ENCODE measurements around the gene NKAPL. TPM values are rescaled to one million over a fixed set of nuclear protein-coding genes. Genes with fewer than 3 reads are reported as not detected.
"Not testable (repeated sequence)": the region's sequence is repeated elsewhere in the genome, so short reads cannot be mapped to it uniquely, and the experiment has no call there.

The NKAPL gene
- total RNA-seq, 1 donor from 2014 or later: not detected

DNA sequence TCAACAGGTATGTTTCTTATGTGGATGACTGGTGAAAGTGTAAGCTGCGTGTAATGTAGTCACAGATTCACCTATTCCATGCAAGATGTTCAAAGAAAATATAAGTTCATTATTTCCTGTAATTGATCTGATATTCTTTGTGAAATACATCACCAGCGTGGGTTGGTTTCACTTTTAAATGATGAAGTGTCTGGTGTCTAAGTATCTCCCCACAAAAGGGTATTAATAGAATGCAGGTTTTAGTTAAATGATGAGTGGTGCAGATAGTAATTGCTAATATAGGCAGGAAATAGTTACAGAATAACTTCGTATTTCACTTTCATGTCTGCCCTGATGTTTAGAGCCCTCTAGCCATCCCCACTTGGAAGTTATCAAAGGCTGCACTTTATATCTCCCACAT, 44.5 kb downstream of the NKAPL start:
- no peak overlapping the region for H3K27ac Mint-ChIP-seq (ENCODE audit: unreplicated experiment)
- no peaks in the 10 kb centered on the region for H3K27me3 Mint-ChIP-seq (ENCODE audit: unreplicated experiment)
- TF ChIP-seq, protein P1, sequence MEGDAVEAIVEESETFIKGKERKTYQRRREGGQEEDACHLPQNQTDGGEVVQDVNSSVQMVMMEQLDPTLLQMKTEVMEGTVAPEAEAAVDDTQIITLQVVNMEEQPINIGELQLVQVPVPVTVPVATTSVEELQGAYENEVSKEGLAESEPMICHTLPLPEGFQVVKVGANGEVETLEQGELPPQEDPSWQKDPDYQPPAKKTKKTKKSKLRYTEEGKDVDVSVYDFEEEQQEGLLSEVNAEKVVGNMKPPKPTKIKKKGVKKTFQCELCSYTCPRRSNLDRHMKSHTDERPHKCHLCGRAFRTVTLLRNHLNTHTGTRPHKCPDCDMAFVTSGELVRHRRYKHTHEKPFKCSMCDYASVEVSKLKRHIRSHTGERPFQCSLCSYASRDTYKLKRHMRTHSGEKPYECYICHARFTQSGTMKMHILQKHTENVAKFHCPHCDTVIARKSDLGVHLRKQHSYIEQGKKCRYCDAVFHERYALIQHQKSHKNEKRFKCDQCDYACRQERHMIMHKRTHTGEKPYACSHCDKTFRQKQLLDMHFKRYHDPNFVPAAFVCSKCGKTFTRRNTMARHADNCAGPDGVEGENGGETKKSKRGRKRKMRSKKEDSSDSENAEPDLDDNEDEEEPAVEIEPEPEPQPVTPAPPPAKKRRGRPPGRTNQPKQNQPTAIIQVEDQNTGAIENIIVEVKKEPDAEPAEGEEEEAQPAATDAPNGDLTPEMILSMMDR (IDR thresholded peaks at IDR 0.05): no peak
- no peaks in the 10 kb centered on the region for H3K4me1 Mint-ChIP-seq (ENCODE audit: unreplicated experiment)
- DNase-seq (ENCODE audit: extremely low spot score, unreplicated experiment): no peak
- H3K36me3 Mint-ChIP-seq (ENCODE audit: unreplicated experiment): peaks cover 15% of the 10 kb centered on the region
- H3K4me3 Mint-ChIP-seq (ENCODE audit: unreplicated experiment): no peak overlapping the region
- H3K9me3 Mint-ChIP-seq (ENCODE audit: unreplicated experiment): peaks cover 10% of the 10 kb centered on the region

DNA sequence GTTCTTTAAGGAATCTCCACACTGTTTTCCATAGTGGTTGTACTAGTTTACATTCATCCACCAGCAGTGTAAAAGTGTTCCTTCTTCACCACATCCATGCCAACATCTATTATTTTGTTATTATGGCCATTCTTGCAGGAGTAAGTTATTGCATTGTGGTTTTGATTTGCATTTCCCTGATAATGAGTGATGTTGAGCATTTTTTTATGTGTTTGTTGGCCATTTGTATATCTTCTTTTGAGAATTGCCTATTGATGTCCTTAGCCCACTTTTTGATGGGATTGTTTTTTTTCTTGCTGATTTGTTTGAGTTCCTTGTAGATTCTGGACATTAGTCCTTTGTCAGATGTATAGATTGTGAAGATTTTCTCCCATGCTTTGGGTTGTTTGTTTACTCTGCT, 47.3 kb downstream of the NKAPL start:
- H3K36me3 Mint-ChIP-seq (ENCODE audit: unreplicated experiment); H3K27me3 Mint-ChIP-seq (ENCODE audit: unreplicated experiment); H3K27ac Mint-ChIP-seq (ENCODE audit: unreplicated experiment); H3K4me1 Mint-ChIP-seq (ENCODE audit: unreplicated experiment); DNase-seq (ENCODE audit: extremely low spot score, unreplicated experiment); H3K9me3 Mint-ChIP-seq (ENCODE audit: unreplicated experiment); H3K4me3 Mint-ChIP-seq (ENCODE audit: unreplicated experiment): not testable (repeated sequence)

Other genes starting within 250 kb of the NKAPL start
- 0.32 and 0.78 TPM in 2 replicates for gene ZNF165, start 178.7 kb upstream of the NKAPL start, total RNA-seq
- gene ZSCAN16, start 134.7 kb upstream of the NKAPL start, total RNA-seq: 4.8 and 5.1 TPM in 2 replicates
- gene ZKSCAN8, start 117.4 kb upstream of the NKAPL start, total RNA-seq: 34.7 and 36.3 TPM in 2 replicates
- 14.9 and 16.7 TPM in 2 replicates for gene ZSCAN9, start 34.0 kb upstream of the NKAPL start, total RNA-seq
- gene ZKSCAN4, start 7.0 kb upstream of the NKAPL start, total RNA-seq: 7.2 and 8.0 TPM in 2 replicates
- 17.5 and 19.8 TPM in 2 replicates for gene ZSCAN26, start 7.8 kb downstream of the NKAPL start, total RNA-seq
- gene PGBD1, start 22.3 kb downstream of the NKAPL start, total RNA-seq: 7.6 and 7.8 TPM in 2 replicates
- 4.1 and 6.2 TPM in 2 replicates for gene ZSCAN31, start 76.9 kb downstream of the NKAPL start, total RNA-seq
- gene ZKSCAN3, start 90.7 kb downstream of the NKAPL start, total RNA-seq: 6.2 and 7.3 TPM in 2 replicates
- gene ZSCAN12, start 140.4 kb downstream of the NKAPL start, total RNA-seq: 4.5 and 5.7 TPM in 2 replicates
- gene ZSCAN23, start 184.2 kb downstream of the NKAPL start, total RNA-seq: 5.4 and 6.0 TPM in 2 replicates